SK-MEL-5 (cell line): Measurements from ENCODE around the gene CISD2. TPM values are rescaled to one million over a fixed set of nuclear protein-coding genes. Genes with fewer than 3 reads are reported as not detected.
"Not testable (repeated sequence)": the region's sequence is repeated elsewhere in the genome, so short reads cannot be mapped to it uniquely, and the experiment has no call there.

Experiments
- DNase-seq: peaks from one replicate; pipeline ENCODE4 v3.0.0-alpha.2; 2016; ENCODE audit warnings: low read depth, low spot score
- in situ Hi-C: cut with HindIII; loops from 2 replicates; pipeline ENCODE4 v1.10.0; 2016; ENCODE audit warnings: low sequenced_read_pairs, high pct_unique_total_duplicates, low pct_unique_long_range_greater_than_20kb
- total RNA-seq: library from RNA; depleted of rRNA; stranded (reverse); fragments of >200 nt; shearing (Covaris generic); gene quantifications from 2 replicates; pipeline ENCODE4 v1.2.3, GENCODE V29; 2014

CISD2 gene
- total RNA-seq, 1 experiment from 2014 or later, result 86.5 TPM

DNA sequence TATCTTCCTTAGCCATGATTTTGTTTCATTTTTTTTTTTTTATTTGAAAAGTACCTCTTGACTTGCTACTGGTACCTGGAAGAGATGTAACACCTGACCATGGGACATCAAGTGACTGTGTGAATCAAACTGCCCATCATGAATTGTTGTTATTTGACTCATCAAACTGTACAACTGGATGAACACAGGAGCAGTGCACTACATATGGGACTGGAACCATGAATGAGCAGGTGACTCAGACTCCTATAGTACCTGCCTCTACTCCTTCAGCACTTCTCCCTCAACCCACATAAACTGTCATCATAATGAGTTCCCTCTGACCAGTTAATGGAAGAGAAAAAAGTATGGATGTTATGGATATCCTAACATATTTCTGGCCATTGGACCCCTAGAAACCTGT is 25.5 kb upstream of the CISD2 start:
- in situ Hi-C loops, result no loop called here
- no peak for DNase-seq

DNA sequence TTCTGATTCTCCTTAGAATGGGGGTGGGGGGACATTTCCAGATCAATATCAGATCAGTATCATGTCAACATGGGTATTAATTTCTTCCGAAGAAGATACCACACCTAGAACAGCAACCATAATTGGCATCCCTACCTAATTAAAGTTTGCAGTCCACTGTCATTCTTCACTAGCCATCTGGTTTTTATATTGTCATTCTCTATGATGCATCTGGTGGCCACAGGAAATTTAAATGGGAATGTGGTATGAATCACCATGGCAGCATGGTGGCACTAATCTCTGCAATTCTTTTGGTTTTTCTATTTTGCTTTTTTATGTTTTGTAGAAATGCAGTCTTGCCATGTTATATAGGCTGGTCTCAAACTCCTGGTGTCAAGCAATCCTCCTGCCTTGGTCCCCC is 24.9 kb upstream of the CISD2 start:
- DNase-seq, result no peak
- in situ Hi-C loops, result no loop called here

DNA sequence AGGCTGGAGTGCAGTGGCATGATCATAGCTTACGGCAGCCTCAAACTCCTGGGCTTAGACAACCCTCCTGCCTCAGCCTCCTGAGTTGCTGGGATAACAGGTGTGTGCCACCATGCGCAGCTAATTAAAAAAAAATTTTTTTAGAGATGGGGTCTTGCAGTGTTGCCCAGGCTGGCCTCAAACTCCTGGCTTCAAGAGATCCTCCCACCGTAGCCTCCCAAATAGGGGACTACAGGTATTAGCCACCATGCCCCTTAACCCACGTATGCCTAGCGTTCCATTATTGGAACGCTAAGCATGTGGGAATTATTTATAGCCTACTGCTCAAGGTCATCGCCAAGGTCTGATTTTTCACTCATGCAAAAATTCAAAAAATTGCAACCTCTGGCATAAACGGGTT is 21.1 kb upstream of the CISD2 start:
- in situ Hi-C loops, result no loop called here
- DNase-seq, result no peak

DNA sequence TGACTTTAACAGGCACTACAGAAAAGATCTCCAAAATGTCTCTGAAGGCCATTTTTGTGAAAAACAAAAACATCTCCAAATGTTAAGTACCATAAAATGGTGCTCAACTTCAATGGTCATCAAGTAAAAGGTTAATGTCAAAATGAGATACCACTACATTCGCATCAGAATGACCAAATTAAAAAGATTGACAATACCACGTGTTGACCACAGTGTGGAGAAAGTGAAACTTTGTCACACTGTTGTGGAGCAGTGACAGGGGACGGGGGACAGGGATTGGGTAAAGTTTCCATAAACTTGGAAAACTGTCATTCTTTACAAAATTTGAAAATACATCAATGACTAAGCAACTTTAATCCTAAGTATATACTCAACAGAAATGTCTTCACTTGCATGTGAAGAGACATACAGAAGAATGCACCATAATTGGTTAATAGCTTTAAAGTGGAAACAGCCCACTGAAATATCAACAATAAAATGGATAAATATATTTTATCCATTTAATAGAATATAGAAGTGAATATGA is 19.1 kb upstream of the CISD2 start:
- no peak for DNase-seq
- in situ Hi-C loops, result no loop called here

DNA sequence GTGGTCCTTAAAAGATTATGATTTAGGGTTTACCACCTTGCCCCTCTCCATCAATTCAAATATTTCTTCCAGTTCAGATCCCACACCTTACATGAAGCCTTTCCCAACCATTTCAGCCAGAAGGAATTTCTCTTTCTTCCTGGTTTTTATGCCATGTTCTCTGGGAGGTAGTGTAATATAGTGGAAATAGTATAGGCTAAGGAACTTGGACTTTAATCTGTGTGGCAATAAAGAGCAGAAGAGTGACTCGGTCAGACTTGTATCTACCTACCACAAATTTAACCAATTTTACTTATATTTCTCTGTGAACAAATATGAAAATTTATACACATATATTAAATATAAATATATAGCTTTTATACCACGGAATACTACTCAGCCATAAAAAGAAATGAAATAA is 18.4 kb upstream of the CISD2 start:
- no peak for DNase-seq
- in situ Hi-C loops, result no loop called here

DNA sequence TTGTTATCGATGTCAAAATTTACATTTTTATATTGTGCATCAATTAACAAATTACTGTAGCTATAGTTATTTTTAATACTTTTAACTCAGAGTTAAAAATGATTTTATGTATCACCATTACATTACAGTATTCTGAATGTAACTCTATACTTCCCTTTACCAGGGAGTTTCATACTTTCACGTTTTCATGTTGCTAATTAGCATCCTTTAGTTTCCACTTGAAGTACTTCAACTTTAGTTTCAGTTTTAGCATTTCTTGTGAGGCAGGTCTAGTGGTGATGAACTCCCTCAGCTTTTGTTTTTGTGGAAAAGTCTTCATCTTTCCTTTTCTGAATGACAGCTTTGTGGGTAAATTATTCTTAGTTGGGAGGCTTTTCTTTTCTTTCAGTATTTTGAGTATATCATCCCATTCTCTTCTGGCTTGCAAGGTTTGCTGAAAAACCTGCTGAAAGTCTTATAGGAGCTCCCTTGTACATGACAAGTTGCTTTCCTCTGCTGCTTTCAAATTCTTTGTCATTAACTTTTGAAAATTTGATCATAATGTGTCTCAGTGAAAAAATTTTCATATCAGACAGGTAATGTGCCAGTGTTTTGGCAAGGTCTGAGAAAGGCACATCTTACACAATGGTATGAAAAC is 9.8 kb upstream of the CISD2 start:
- in situ Hi-C loops, result no loop called here
- no peak for DNase-seq

DNA sequence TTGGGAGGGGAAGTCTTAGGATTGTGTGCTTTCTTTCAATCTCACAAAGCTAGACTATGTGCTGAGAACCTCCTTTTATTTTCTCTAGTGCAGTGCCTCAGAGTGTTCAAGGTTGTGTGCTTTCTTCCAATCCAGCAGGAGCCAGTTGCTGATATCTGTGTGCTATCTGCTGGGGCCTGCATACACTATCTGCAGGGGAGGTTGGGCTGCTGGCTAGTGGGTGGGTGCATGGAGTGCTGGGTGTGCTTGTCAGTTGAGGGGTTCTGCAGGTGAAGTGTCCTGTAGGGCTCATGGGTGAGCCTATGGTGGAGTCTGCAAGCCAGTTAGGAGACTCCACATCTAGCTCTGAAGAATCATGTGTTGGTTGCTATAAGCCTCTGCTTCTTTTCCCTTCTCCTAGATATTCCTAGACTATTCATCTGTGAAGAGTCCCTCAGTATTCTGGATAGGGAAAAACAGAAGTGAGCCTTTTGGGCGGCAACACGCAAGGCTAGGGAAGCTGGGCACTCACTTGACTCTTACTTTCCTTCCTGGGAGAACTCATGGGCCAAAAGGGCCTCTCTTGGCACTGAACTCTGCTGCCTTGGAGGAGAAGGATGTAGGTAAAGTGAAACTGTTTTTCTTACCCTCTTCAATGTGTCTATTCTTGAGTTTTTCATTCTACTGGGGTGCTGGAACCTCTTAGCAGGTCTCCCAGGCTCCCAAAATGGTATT is 8.0 kb upstream of the CISD2 start:
- DNase-seq, result no peak
- in situ Hi-C loops, result no loop called here

DNA sequence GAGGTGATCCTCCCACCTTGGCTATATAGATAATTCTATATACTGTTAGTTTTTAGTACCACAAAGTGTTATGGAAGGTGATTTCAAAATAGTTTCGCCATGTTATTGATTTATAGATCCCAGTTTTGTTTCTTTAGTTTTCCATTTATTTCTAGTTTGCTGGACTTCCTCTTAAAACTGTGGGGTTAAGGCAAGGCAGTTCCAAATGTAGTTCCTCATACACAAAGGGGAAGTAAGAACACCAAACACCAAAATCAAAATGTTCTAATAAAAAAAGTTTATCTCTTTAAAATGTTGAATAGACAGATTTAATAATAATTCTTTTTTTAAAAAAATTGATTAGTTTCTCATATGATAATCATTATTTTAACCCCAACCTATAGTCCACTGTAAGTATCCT is 6.8 kb upstream of the CISD2 start:
- in situ Hi-C loops, result no loop called here
- no peak for DNase-seq

DNA sequence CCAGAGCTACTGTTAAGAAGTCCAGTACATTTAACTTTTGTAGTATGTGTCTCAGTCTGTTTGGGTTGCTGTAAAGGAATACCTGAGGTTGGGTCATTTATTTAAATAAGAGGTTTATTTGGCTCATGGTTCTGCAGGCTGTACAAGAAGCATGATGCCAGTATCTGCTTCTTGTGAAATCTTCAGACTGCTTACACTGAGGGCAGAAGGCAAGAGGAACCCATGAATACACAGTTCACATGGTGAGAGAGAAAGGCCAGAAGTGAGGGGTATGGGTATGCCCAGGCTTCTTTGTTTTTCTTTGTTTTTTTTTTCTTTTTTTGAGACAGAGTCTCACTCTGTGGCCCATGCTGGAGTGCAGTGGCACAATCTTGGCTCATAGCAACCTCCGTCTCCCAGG is 6.0 kb upstream of the CISD2 start:
- no peak for DNase-seq
- in situ Hi-C loops, result no loop called here

DNA sequence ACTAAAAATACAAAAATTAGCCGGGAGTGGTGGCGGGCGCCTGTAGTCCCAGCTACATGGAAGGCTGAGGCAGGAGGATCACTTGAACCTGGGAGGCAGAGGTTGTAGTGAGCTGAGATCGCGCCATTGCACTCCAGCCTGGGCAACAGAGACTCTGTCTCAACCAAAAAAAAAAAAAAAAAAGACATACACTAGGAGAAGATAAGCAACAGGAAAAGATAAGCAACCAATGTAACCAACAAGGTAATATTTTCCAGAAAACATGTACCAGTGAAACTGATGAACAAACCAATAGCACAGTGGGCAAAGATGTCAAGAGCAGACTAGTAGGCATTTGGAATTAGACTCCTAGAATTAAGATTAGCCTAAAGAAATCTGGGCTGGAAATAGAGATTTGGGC is 3.5 kb upstream of the CISD2 start:
- DNase-seq, in situ Hi-C loops: not testable (repeated sequence)

DNA sequence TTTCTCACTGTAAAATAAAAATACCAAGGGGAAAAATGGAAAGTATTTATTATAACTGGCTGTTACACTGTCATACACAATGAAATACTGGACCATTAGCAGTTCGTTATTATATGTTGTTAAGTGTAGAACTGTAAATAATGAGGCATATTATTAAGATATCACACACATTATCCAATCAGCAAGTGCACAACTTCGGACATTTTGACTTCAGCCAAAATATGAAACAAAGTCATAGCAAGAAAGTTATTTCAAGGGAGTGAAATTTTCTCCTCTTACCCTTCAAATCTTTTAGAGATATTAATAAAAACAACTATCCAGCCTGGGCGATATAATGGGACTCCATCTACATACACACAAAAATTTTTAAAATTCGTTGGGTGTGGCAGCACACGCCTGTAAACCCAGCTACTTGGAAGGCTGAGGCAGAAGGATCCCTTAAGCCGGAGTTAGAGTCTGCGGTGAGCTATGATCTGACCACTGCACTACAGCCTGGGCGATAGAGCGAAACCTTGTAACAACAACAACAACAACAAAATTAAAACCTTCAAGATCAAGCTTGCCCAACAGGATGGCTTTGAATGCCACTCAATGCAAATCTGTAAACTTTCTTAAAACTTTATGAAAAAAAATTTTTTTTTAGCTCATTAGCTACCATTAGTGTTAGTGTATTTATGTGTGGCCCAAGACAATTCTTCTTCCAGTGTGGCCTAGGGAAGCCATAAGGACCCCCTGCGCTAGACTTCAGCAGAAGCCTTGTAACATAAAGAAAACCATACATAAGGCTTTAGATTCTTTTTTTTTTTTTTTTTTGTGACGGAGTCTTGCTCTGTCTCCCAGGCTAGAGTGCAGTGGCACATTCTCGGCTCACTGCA is 1.3 kb upstream of the CISD2 start:
- in situ Hi-C loops, result no loop called here
- peak; percentile 12 for DNase-seq

DNA sequence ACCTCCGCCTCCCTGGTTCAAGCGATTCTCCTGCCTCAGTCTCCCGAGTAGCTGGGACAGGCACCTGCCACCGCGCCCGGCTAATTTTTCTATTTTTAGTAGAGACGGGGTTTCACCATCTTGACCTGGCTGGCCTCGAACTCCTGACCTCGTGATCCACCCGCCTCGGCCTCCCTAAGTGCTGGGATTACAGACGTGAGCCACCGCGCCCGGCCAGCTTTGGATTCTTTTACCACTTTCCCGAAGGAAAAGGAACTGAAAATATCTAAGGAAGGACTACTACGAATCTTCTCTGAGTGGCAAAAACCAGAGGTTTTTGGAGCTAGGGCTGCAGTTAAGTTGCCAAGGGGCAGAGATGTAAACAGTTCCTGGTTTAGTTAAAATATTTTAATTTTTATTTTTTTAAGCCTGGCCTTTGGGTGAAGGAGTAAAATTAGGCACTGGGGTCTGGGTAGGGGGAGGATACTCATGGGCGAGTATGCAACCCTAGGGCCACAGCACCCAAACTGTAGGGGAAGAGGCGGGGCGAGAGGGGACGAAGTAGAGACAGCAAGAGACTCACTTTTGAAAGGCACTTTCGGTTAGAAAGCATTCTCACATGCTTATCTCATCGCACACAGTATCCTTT is 525 bp upstream of the CISD2 start:
- DNase-seq, result peak; percentile 1
- in situ Hi-C loops, result no loop called here

DNA sequence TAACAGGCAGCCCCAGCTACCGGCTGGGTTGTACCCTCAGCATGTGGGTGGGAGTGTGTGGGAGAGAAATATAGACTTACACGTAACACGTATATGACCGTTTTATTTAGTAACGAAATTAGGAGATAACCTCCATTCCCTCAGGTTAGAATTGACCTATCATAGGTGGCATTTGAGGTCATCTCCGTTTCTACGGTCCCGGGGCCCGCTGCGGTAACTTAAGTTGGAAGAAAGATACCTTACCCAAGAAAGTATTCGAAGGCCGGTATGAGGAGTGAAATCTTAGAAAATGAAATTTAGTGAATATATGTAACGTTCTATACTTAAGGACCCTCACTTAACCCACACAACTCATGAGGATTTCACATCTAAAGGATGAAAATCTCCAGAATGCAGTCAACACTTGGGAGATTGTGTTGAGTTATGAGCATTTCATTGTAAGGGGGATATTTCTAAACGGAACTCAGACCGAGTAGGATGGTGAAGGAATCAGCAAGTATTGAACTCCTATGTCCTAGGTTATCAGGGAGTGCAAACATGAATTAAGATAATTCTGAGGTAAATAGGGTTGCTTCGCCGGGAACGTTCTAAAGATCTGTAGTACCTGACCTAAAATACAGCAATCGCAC is 891 bp downstream of the CISD2 start:
- in situ Hi-C loops, result no loop called here

DNA sequence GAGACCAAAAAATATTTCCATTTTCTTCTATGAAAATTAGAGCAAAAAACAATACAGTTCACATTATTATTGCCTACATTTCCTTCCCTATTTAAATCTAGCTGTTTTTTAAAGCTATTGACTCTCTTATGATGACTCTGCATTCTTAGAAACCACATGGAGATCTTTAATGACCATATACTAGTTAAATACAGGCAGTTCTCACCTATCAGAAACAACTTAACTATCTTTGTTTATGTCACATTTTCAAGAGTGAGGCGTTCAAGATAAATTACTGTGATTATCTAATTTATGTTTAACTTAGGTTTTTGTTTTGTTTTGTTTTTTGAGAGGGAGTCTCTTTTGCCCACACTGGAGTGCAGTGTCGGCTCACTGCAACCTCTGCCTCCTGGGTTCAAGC is 3.0 kb downstream of the CISD2 start:
- DNase-seq, result no peak
- in situ Hi-C loops, result no loop called here

More for the DNA sequence above, 891 bp downstream of the CISD2 start:
- DNase-seq, result no peak

DNA sequence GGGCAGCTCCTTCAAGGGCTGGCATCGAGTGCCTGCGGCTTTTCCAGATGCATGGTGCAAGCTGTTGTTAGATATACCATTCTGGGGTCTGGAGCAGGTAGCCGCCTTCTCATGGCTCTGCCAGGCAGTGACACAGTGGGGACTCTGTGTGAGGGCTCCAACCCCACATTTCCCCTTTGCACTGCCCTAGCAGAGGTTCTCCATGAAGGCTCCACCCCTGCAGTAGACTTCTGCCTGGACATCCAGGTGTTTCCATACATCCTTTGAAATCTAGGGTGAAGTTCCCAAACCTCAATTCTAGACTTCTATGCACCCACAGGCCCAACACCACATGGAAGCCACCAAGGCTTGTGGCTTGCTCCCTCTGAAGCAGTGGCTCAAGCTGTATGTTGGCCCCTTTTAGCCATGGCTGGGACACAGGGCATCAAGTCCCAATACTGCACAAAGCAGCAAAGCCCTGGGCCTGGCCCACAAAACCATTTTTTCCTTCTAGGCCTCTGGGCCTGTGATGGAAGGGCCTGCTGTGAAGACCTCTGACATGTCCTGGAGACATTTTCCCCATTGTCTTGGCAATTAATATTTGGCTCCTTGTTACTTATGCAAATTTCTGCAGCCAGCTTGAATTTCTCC is 8.8 kb downstream of the CISD2 start:
- DNase-seq, in situ Hi-C loops: not testable (repeated sequence)

DNA sequence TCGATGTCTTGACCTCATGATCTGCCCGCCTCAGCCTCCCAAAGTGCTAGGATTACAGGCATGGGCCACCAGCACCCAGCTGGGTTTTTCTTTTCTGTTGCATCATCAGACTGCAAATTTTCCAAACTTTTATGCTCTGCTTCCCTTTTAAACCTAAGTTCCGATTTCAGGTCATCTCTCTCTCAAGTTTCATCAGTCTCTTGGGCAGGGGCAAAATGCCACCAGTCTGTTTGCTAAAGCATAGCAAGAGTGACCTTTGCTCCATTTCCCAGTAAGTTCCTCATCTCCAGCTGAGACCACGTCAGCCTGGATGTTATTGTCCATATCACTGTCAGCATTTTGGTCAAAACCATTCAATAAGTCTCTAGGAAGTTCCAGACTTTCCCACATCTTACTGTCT is 9.6 kb downstream of the CISD2 start:
- in situ Hi-C loops, DNase-seq: not testable (repeated sequence)

DNA sequence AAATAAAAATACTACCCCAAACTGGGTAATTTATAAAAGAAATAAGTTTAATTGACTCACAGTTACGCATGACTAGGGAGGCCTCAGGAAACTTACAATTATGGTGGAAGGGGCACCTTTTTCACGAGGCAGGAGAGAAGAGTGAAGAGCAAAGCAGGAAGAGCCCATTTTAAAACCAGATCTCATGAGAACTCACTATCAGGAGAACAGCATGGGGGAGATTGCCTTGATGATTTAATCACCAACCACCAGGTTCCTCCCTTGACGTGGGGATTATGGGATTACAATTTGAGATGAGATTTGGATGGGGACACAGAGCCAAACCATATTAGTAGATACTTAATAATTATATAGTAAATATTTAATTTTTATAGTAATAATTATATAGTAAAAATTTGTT is 10.1 kb downstream of the CISD2 start:
- in situ Hi-C loops, result no loop called here

More for the DNA sequence above, 10.1 kb downstream of the CISD2 start:
- no peak for DNase-seq
